Lower lobe of right lung (tissue), 2 donors: Measurements from ENCODE around the gene ATG101. TPM values are rescaled to one million over a fixed set of nuclear protein-coding genes. Genes with fewer than 3 reads are reported as not detected.

Source experiments
- ATAC-seq, 2 donors: fragments of 200-7000 bp; cut with Tn5 transposase; one replicate each; pipeline ENCODE4 v1.9.1; 2020 to 2022; ENCODE audit warnings: mild to moderate bottlenecking in 2 of 2, moderate library complexity in 2 of 2
- DNase-seq: peaks from one replicate; pipeline ENCODE4 v3.0.0-alpha.2; 2020
- H3K27ac ChIP-seq: fragments of 200-600 bp; one replicate; pipeline ENCODE4 v1.8.0; 2022
- H3K27me3 ChIP-seq: fragments of 200-600 bp; one replicate; pipeline ENCODE4 v1.8.0; 2022; ENCODE audit warnings: low read depth
- H3K36me3 ChIP-seq: fragments of 200-600 bp; one replicate; pipeline ENCODE4 v1.8.0; 2022; ENCODE audit warnings: mild to moderate bottlenecking
- H3K4me1 ChIP-seq: fragments of 200-600 bp; one replicate; pipeline ENCODE4 v1.8.0; 2022
- H3K4me3 ChIP-seq: fragments of 200-600 bp; one replicate; pipeline ENCODE4 v1.8.0; 2022; ENCODE audit warnings: mild to moderate bottlenecking
- H3K9me3 ChIP-seq: fragments of 200-600 bp; one replicate; pipeline ENCODE4 v1.8.0; 2022
- CTCF ChIP-seq: fragments of 200-600 bp; IDR thresholded peaks from one replicate; pipeline ENCODE4 v1.8.0; 2022; ENCODE audit warnings: antibody characterized with exemption, mild to moderate bottlenecking
- intact Hi-C: fragments of 100-400 bp; cut with DNase I; formaldehyde crosslinking; loops from one replicate; pipeline ENCODE4 v1.11.0; 2022
- total RNA-seq: library from RNA; stranded (reverse); fragmentation: NEBNext Ultra II Directional; extraction: Animal tissue kit (Norgen Biotek cat#: 25700); gene quantifications from one replicate; pipeline ENCODE4 v1.2.1, GENCODE V29; 2021
- donor health status: DM: no; HTN: yes; CAD: no; lungs with severe emphysema.

The ATG101 gene
- total RNA-seq, 1 donor from 2014 or later, result 31.8 TPM

GRCh38 chr12:52032446-52032803 is 37.4 kb upstream of the ATG101 start:
- H3K27ac ChIP-seq, result peak overlapping the region; percentile 95

GRCh38 chr12:52032804-52033445 is 36.9 kb upstream of the ATG101 start:
- DNase-seq, result peak; percentile 98
- no peak for TF ChIP-seq CTCF
- ATAC-seq, result peak; percentile 93 to 94
- Histone ChIP-seq H3K4me1 (peaks cover 38% of the 10 kb centered on the region), H3K27ac (peak overlapping the region; percentile 95), H3K9me3 (no peaks in the 10 kb centered on the region), H3K36me3 (no peaks in the 10 kb centered on the region), H3K27me3 (no peaks in the 10 kb centered on the region), H3K4me3 (peak overlapping the region; percentile 49)
- intact Hi-C loops, result no loop called here

More at GRCh38 chr12:52032446-52032803, 37.4 kb upstream of the ATG101 start:
- intact Hi-C loops, result no loop called here
- Histone ChIP-seq H3K36me3 (no peaks in the 10 kb centered on the region), H3K4me1 (peaks cover 34% of the 10 kb centered on the region), H3K27me3 (no peaks in the 10 kb centered on the region), H3K4me3 (peak overlapping the region; percentile 49), H3K9me3 (no peaks in the 10 kb centered on the region)
- ATAC-seq, result peak; percentile 36 to 59
- no peak for TF ChIP-seq CTCF
- DNase-seq, result no peak

GRCh38 chr12:52033446-52034140 is 36.2 kb upstream of the ATG101 start:
- ATAC-seq, result peak in 1 of 2 donors; percentile 0
- Histone ChIP-seq H3K4me3 (peak overlapping the region; percentile 49), H3K36me3 (no peaks in the 10 kb centered on the region), H3K27me3 (no peaks in the 10 kb centered on the region), H3K4me1 (peaks cover 44% of the 10 kb centered on the region), H3K9me3 (no peaks in the 10 kb centered on the region), H3K27ac (peak overlapping the region; percentile 95)
- no peak for DNase-seq
- intact Hi-C loops, result no loop called here
- TF ChIP-seq CTCF, result no peak

- no peak for TF ChIP-seq CTCF
- peaks cover 50% of the 10 kb centered on the region for H3K4me1 ChIP-seq
- no peak overlapping the region for H3K4me3 ChIP-seq
- H3K27ac ChIP-seq, result no peak overlapping the region
- no peaks in the 10 kb centered on the region for H3K27me3 ChIP-seq
- no peaks in the 10 kb centered on the region for H3K36me3 ChIP-seq
- DNase-seq (no peak), ATAC-seq (no peak)
- no peaks in the 10 kb centered on the region for H3K9me3 ChIP-seq
- intact Hi-C loops, result no loop called here
Observed at GRCh38 chr12:52035190-52035589, 34.6 kb upstream of the ATG101 start.

GRCh38 chr12:52035926-52036325 is 33.9 kb upstream of the ATG101 start:
- H3K27ac ChIP-seq, result peak overlapping the region; percentile 89
- H3K36me3 ChIP-seq, result no peaks in the 10 kb centered on the region
- peaks cover 50% of the 10 kb centered on the region for H3K4me1 ChIP-seq
- H3K4me3 ChIP-seq, result no peak overlapping the region
- no peaks in the 10 kb centered on the region for H3K27me3 ChIP-seq
- H3K9me3 ChIP-seq, result no peaks in the 10 kb centered on the region
- TF ChIP-seq CTCF, result no peak
- ATAC-seq, result no peak
- DNase-seq, result no peak
- intact Hi-C loops, result no loop called here
